ENCODE measurements around the gene PSMB2.

DNA sequence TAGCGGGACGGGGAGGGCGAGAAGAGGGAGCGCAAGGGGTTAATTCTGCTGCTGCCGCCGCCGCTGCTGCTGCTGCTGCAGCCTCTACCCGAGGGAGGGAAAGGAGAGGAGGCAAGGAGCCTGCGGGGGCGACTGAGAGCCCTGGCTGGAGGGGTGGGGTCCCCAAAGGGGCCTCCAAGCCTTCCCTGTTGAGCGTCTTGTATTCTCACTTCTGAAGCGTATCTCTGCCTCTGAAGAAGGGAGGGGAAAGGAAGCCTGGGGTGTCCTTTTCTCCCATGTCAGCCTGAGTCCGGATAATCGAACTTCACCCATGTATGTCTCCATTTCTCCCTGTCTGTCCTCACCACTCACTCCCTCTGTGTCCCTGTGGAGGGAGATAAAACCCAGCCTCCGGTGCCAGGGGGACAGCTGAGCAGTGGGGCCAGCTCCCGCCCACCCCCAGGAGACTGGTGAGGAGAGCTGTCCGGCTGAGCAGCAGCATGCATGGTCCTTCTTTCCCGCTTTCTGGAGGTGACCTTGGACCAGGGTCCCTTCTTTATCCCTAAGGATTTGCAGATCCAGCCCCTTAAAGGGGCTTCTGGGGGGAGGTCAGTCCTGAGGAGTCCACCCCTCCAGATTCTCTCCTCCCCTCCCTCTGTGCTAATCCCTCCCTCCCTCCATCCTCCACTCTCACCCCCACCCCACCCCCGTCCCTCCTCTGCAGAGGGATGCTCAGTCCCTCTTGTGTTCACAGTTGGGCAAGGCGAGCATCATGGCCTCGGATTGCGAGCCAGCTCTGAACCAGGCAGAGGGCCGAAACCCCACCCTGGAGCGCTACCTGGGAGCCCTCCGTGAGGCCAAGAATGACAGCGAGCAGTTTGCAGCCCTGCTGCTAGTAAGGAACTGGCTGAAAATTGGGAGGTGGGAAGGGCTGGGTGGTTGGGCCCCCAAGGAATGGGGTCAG lies 82.7 kb downstream of the PSMB2 start:
- peak; percentile 23 for TF ChIP-seq CTCF (IDR thresholded peaks at IDR 0.05; ENCODE audit: borderline replicate concordance, extremely low read depth, low read length, poor library complexity, severe bottlenecking)
- no peak for TF ChIP-seq EZH2 (IDR thresholded peaks at IDR 0.05; ENCODE audit: borderline replicate concordance, low read depth, low read length, severe bottlenecking)
